Measurements from ENCODE around the gene ZNF592.

DNA sequence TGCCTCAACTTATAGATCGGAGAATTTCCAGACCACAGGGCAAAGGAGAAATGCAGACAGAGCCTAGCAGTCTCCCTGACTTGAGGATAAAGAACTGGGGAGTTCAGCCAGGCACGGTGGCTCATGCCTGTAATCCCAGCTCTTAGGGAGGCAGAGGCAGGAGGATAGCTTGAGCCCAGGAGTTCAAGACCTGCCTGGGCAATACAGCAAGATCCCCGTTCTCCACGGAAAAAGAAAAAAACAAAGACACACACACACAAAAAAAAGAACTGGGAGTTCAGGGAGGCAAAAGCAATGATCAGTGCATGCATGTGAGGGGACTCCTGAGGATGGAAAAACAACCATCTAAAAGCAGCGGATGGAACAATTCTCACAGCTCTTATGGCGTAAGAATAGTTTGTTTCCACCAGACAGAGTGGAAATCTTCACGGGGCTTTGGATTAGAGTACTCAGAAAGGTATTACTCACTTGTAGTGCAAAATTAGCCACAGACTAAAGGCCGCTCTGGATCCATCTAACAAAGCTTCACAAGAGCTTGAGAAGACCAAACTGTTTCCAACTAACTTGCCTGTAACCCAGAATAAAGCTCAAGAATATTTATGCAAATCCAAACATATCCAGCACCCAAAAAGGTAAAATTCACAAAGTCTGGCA lies 48.7 kb upstream of the ZNF592 start:
- TF ChIP-seq RFX5 (IDR thresholded peaks at IDR 0.05) (no peak), EP300 (IDR thresholded peaks at IDR 0.05) (no peak), RAD21 (conservative IDR thresholded peaks at IDR 0.05 in 1 of 2, IDR thresholded peaks at IDR 0.05 in 1 of 2) (no peak), JUN (IDR thresholded peaks at IDR 0.05) (no peak), NR3C1 (IDR thresholded peaks at IDR 0.05) (no peak), CEBPB (IDR thresholded peaks at IDR 0.05) (no peak)
- TF ChIP-seq, protein P1, sequence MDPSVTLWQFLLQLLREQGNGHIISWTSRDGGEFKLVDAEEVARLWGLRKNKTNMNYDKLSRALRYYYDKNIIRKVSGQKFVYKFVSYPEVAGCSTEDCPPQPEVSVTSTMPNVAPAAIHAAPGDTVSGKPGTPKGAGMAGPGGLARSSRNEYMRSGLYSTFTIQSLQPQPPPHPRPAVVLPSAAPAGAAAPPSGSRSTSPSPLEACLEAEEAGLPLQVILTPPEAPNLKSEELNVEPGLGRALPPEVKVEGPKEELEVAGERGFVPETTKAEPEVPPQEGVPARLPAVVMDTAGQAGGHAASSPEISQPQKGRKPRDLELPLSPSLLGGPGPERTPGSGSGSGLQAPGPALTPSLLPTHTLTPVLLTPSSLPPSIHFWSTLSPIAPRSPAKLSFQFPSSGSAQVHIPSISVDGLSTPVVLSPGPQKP (IDR thresholded peaks at IDR 0.05; ENCODE audit: low read depth, low read length): no peak
- TF ChIP-seq, protein P2, sequence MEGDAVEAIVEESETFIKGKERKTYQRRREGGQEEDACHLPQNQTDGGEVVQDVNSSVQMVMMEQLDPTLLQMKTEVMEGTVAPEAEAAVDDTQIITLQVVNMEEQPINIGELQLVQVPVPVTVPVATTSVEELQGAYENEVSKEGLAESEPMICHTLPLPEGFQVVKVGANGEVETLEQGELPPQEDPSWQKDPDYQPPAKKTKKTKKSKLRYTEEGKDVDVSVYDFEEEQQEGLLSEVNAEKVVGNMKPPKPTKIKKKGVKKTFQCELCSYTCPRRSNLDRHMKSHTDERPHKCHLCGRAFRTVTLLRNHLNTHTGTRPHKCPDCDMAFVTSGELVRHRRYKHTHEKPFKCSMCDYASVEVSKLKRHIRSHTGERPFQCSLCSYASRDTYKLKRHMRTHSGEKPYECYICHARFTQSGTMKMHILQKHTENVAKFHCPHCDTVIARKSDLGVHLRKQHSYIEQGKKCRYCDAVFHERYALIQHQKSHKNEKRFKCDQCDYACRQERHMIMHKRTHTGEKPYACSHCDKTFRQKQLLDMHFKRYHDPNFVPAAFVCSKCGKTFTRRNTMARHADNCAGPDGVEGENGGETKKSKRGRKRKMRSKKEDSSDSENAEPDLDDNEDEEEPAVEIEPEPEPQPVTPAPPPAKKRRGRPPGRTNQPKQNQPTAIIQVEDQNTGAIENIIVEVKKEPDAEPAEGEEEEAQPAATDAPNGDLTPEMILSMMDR (IDR thresholded peaks at IDR 0.05): no peak
